Left kidney (tissue), 2 donors: ENCODE results near the gene PRRG3. TPM values are rescaled to one million over a fixed set of nuclear protein-coding genes. Genes with fewer than 3 reads are reported as not detected.

Experiments
- DNase-seq: peaks from one replicate; pipeline ENCODE4 v3.0.0-alpha.2; 2013
- polyA plus RNA-seq: library from polyadenylated mRNA; unstranded; fragments of 120-200 nt; gene quantifications from one replicate; pipeline ENCODE4 v1.2.1, GENCODE V29; 2013; ENCODE audit not compliant: insufficient read length

The PRRG3 gene
- polyA plus RNA-seq, 1 donor, result 4.9 TPM

- no peak for DNase-seq
Observed at GRCh38 chrX:151704041-151704663, 8.9 kb downstream of the PRRG3 start.

GRCh38 chrX:151708821-151709220 lies 13.6 kb downstream of the PRRG3 start:
- DNase-seq, result no peak

- DNase-seq, result no peak
Observed at GRCh38 chrX:151710457-151710856, 15.2 kb downstream of the PRRG3 start.

GRCh38 chrX:151711154-151711553 lies 15.9 kb downstream of the PRRG3 start:
- DNase-seq, result no peak

GRCh38 chrX:151711787-151712186 lies 16.5 kb downstream of the PRRG3 start:
- no peak for DNase-seq

GRCh38 chrX:151712253-151712652 lies 17.0 kb downstream of the PRRG3 start:
- DNase-seq, result no peak

- DNase-seq, result no peak
Observed at GRCh38 chrX:151713849-151714248, 18.6 kb downstream of the PRRG3 start.

GRCh38 chrX:151714362-151714761 lies 19.1 kb downstream of the PRRG3 start:
- no peak for DNase-seq

GRCh38 chrX:151715752-151716151 lies 20.5 kb downstream of the PRRG3 start, which contains the start of gene FATE1:
FATE1 (plus strand) TSS chrX:151716035; CDS start chrX:151716120, 85 bp downstream.
- no peak for DNase-seq

- DNase-seq, result peak; percentile 19
Observed at GRCh38 chrX:151722241-151722846, 27.1 kb downstream of the PRRG3 start.

GRCh38 chrX:151723156-151723760 lies 28.0 kb downstream of the PRRG3 start:
- DNase-seq, result no peak

- no peak for DNase-seq
Observed at GRCh38 chrX:151724563-151725337, 29.5 kb downstream of the PRRG3 start.

- DNase-seq, result no peak
Observed at GRCh38 chrX:151725338-151725614, 30.0 kb downstream of the PRRG3 start.

GRCh38 chrX:151726751-151727150 lies 31.5 kb downstream of the PRRG3 start:
- no peak for DNase-seq

GRCh38 chrX:151727346-151727745 lies 32.1 kb downstream of the PRRG3 start:
- no peak for DNase-seq

GRCh38 chrX:151729056-151729725 lies 33.9 kb downstream of the PRRG3 start:
- DNase-seq, result no peak

GRCh38 chrX:151734446-151734845 lies 39.2 kb downstream of the PRRG3 start, which contains the start of gene CNGA2:
CNGA2 (plus strand) TSS chrX:151734746; CDS start chrX:151738484, 3,738 bp downstream.
- DNase-seq, result no peak

GRCh38 chrX:151735219-151735618 lies 40.0 kb downstream of the PRRG3 start:
- no peak for DNase-seq

GRCh38 chrX:151736685-151737084 lies 41.4 kb downstream of the PRRG3 start:
- no peak for DNase-seq

- DNase-seq, result no peak
Observed at GRCh38 chrX:151737494-151737893, 42.2 kb downstream of the PRRG3 start.

- no peak for DNase-seq
Observed at GRCh38 chrX:151738751-151739150, 43.5 kb downstream of the PRRG3 start.

GRCh38 chrX:151741606-151742005 lies 46.3 kb downstream of the PRRG3 start:
- no peak for DNase-seq
